IPS-18c (cell line): Measurements from ENCODE around the gene EXPH5.
"Not testable (repeated sequence)": the region's sequence is repeated elsewhere in the genome, so short reads cannot be mapped to it uniquely, and the experiment has no call there.

ENCODE experiments used
- H3K4me3 ChIP-seq: 2 replicates; pipeline ENCODE4 v1.7.0; 2013; ENCODE audit warnings: low read depth, mild to moderate bottlenecking, low read length, moderate library complexity; ENCODE audit not compliant: insufficient read depth
- H3K9me3 ChIP-seq: one replicate; pipeline ENCODE4 v1.6.1; 2013; ENCODE audit warnings: mild to moderate bottlenecking, low read length, moderate library complexity; ENCODE audit not compliant: control insufficient read depth, insufficient read depth

The EXPH5 gene, protein sequence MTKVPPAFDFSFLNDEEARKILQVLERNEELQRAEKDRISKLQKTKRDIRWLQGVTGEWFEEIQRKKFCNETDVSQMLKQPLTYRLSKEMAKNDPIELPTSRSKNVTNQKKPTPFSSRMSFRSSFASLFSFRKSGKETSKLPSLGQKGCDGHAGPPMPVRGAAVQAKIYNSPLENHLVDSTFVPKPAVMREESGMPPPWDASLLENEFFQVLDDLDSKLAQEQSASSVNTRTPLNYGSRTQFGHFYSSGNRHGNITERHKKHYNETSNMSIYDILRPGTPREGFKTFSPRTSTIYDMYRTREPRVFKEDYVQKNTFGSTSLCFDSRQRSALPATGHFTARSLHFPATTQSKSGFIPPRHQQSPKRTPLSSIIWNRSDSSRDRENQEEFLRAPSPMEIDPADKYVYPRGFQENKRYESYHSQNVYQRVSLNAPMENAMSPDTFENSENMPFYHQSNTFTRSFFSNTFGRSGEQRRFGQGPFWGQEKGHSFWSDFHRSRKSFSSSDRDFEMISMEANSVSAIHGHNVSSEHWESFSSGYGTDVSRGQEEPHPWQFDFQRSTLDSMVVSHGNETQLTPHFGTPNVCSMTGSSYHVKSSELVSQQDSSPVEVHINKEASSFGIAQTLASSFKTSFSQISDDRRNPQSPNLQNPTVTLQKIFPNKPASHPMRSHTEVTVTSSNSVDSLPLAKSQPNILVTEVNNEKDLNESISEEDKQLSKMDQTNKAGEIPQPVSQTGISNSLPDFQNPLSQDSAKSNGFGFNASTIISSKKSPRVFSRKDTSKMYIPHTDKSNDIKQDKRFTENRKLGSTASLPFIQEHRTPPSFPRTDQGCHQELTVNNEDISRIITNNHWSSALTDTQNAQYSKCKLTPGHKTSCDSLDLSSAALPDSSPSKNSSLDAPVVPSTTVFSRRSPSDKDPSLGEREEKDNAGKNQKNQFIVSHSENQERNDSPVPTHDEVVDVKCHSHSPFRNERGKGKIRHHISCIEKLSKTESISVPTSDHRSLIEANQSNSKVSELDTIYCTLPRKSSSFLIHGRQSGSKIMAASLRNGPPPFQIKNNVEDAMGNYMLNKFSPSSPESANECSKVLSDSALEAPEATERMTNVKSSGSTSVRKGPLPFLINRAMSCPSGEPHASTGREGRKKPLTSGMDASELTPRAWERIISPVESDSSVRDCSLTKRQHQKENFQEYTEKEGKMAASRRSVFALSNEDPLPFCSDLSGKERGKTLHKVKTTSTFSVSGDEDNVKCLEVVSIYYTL (N-terminal part only)

DNA sequence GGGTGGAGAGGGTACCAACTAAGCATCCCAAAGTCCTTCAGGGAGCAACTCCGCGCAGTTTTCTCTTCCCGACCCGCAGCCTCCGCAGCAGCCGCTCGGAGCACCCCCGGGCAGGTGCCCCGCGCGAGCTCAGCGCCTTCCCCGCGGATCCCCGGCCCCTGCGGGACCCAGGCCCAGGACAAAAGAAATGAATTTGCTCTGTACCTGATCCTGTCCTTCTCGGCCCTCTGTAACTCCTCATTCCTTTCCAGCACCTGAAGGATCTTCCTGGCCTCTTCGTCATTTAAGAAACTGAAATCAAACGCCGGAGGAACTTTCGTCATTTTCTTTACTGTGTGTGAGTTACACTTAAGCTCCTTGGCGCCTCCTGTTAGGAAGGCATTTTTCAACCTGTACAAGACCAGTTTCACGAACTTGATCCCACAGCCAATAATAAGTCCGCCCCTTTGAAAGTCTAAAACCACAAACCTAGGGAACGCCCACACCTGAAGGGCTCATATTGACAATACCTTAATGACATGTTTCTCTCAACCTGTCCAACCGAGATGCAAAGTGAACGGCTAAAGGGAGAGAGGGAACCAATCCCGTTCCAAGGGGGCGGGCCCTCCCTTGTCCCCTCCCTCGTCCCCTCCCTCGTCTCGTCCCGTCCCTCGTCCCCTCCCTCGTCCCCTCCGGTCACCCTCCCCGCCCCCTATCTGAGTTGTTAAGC lies at the start of gene EXPH5:
EXPH5 (minus strand) TSS at position 555 of the 709 bp plus-strand sequence; CDS start at position 323, 232 bp downstream.
- no peaks in the 10 kb centered on the region for H3K9me3 ChIP-seq
- H3K4me3 ChIP-seq = peak within 1 kb of the TSS; percentile 86

DNA sequence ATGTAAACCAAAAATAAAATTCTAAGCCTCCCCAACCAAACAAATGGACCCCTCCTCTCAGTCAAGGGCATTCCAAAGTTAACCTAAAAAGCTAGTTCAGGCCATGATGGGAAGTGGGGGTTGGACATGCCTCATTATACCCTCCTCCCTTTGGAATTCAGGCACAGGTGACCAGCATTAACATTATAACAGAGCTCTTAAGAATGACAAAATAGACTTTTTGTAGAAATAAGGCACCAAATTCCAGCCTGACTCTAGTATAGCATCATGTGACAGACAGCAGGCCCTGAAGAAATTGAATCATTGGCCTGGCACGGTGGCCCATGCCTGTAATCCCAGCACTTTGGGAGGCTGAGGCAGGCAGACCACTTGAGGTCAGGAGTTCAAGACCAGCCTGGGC lies 48.2 kb upstream of the EXPH5 start:
- not testable (repeated sequence) for H3K9me3 ChIP-seq, H3K4me3 ChIP-seq

DNA sequence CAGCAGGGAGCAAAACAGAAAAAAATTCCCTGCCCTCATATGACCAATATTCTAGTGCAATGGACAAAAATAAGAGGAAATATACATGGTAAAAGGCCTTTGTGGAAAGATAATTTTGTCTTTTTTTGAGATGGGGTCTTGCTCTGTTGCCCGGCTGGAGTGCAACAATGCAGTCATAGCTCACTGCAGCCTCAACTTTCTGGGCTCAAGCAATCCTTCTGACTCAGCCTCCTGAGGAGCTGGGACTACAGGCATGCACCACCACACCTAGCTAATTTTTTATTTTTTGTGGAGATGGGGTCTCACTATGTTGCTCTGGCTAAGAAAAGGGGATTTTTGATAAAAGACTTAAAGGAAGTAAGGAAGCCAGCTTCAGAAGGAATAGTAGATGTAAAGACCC lies 45.6 kb upstream of the EXPH5 start:
- Histone ChIP-seq H3K4me3 (no peak overlapping the region), H3K9me3 (peaks cover 2% of the 10 kb centered on the region)

DNA sequence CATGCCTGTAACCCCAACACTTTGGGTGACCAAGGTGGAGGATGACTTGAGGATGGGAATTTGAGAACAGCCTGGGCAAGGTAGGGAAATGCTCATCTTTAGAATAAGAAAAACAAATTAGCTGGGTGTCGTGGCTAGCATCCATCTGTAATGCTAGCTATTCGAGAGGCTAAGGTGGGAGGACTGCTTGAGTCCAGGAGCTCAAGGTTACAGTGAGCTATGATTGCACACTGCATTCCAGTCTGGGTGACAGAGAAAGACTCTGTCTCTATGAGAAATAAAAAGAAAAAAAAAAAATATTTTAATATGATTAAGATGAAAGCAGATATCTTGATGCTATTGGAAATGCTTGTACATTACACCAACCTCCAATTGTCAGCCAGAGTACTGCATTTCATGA lies 42.7 kb upstream of the EXPH5 start:
- Histone ChIP-seq H3K9me3 (no peaks in the 10 kb centered on the region), H3K4me3 (no peak overlapping the region)

DNA sequence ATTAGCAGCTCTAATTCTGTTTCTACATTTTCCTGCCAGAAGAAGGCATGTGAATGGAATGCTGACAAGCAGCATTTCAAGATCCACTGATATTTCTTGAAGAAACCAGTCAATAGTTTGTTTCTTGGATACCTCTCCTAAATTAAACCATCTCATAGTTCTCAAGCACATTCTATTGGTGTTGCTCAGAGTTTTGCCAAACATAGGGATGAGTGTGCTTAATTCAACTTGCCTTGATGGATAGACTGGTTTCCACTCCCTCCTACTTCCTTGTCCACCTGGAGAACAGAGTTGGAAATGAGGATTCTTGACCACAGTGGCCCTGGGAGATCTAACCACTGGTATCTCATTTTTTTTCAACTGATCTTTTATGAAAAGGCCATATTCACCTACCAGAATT lies 41.5 kb upstream of the EXPH5 start:
- Histone ChIP-seq H3K9me3 (no peaks in the 10 kb centered on the region), H3K4me3 (no peak overlapping the region)

DNA sequence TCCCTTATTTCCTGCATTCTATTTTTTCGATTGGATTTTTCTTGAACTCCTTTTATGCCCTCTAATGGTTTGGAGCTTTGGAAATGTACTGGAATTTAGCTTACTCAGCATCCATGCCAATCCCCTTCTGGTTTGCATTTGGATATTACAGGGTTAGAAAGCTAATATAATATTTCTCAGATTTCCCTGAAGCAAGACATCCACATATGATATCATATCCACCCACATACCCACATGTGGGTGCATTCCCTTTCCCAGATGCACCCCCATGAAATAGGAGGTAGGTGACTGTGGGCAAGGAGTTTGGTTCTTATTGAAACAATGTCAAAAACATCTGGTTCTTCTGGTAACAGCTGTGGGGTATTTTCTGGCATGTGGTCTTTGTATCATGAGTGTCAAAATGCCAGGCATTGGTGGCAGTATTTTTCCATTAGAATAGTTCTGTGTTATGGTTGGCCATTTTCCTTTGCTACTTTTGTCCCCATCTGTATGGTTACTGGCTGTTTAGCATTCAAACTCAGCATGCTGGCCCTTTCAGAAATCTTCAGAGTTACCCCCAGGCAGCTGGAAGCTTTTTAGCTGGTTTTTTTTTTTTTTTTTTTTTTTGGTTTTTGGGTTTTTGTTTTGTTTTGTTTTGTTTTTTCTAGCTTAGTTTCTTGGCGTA lies 38.6 kb upstream of the EXPH5 start:
- no peak overlapping the region for H3K4me3 ChIP-seq
- H3K9me3 ChIP-seq = peaks cover 12% of the 10 kb centered on the region

DNA sequence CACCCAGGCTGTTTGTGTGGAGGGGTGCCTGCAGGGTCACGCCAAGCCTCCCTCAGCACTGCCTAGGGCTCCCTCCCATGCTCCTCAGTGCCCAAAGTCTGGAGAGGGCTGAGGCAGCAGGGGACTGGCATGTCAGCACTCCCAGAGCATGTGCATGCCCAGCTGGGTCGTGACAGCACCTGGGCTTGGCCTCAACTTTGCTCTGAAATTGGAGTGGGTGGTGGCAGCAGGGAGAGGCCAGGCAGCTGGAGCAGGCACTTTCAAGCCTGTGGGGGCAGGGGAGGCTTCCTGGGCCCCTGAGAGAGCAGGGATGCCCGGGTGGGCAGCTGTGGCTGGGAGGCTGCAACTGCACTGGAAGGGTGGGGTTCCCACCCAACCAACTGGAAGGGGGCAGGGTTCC lies 35.7 kb upstream of the EXPH5 start:
- peaks cover 12% of the 10 kb centered on the region for H3K9me3 ChIP-seq
- H3K4me3 ChIP-seq = no peak overlapping the region

DNA sequence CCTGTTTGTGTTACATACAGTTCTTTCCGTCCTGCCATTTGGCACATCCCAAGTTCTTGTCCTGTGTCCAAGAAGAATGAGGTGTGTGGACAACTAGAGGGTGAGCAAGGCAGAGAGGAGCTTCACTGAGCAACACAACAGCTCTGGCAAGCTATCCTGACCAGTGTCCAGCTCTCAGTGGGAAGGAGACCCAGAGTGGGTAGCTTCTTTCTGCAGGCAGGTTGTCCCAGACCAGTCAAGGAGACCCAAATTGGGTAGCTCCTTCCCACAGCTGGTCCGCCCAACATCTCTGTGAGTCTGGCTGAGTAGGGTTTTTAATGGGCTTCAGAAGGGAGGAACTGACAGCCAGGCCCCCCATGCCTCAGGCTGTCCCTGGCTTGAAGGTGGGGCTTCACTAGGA lies 35.2 kb upstream of the EXPH5 start:
- no peak overlapping the region for H3K4me3 ChIP-seq
- H3K9me3 ChIP-seq = peaks cover 12% of the 10 kb centered on the region

DNA sequence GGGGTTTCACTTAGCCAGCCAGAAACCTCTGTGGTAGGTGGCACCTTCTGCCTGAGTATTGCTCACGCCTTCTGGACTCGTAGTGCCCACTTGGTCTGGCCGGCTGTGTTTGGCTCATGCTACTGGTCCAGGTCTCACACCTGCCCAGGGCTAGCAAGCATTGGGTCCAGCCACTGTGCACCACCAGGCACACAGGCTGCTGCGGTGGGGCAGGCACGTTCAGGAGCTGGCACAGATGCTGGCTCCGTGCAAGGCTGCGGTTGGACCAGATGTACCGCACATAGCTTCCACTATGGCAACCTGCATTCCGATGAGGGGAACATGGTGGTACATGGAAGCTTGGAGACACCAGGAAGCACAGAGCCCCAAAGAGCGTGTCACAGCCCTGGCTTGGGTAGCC lies 34.8 kb upstream of the EXPH5 start:
- H3K9me3 ChIP-seq = peaks cover 12% of the 10 kb centered on the region
- no peak overlapping the region for H3K4me3 ChIP-seq

DNA sequence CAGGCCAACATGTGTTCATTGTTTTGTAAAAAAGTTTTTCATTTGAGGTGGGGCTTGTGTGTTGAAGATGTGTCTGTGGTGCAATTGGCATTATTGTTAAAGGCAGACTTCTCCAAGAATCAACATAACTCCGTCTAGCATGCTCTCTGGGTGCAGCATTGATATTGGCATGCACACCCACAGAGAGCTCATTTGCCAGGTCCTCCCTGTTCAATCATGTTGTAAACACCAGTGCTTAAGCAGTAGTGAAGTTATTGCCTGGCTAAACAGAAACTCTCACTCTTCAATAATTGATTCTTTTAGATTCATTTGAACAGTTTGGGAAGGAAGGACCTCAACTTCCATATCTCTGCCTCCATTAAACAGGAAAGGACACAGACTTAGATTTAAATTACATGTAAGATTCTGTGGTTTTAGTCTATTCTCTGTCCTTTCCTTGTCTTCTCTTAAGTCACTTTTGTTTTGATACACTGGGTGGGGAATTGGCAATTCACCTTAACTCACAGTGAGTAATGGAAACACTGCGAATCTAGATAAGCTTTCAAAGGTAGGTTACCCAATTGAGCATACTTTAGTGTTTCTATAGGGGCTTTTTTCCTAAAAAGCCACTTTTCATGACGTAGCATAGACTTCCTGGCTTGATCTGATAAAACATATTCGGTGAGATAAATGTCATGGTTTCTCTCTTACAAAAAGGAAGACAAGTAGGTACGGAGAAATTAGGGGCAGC lies 30.8 kb upstream of the EXPH5 start:
- H3K4me3 ChIP-seq = no peak overlapping the region
- peaks cover 8% of the 10 kb centered on the region for H3K9me3 ChIP-seq

DNA sequence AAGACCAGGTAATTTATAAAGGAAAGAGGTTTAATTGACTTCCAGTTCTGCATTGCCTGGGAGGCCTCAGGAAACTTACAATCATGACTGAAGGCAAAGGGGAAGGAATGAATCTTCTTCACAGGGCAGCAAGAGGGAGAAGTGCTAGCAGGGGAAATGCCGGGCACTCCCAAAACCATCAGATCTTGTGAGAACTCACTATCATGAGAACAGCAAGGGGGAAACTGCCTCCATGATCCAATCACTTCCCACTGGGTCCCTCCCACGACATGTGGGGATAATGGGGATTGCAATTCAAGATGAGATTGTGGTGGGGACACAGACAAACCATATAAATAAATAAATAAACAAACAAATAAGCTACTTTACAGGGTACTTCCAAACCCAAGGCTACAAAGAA lies 28.8 kb upstream of the EXPH5 start:
- no peaks in the 10 kb centered on the region for H3K9me3 ChIP-seq
- no peak overlapping the region for H3K4me3 ChIP-seq

DNA sequence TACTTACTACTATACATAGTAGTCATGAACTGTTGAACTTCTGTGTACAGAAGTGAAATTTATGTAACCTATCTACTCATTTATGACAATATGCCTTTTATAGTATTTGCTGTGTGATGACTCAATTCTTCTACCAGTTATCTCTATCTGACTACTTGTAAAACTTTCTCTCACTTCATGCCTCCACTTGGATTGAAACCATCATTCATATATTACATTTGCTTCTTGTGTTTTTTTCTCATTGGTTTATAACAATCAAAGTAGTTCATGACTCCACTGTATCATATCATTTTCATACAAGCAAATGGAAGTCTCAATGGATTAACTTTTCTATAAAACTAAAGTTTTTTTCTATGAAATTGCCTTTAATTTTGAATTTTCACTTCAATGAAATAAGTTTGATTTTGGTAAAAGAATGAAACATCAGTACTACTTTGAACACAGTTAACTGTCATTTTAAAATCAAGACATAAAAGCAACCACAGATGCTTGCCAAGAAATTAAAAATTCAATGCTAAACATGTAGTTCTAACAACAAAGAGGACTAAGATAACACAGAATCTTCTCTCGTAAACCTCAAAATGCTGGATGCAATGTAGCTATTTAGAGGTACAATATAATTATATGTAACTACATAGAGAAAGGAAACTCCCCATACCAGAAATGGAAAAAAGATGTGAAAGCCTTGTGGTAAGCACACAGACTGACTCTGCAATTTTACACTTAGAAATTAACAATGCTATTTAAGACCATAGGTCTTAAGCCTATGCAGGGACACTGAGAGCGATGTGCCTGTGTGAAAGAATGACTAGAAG lies 27.6 kb upstream of the EXPH5 start:
- no peak overlapping the region for H3K4me3 ChIP-seq
- no peaks in the 10 kb centered on the region for H3K9me3 ChIP-seq

DNA sequence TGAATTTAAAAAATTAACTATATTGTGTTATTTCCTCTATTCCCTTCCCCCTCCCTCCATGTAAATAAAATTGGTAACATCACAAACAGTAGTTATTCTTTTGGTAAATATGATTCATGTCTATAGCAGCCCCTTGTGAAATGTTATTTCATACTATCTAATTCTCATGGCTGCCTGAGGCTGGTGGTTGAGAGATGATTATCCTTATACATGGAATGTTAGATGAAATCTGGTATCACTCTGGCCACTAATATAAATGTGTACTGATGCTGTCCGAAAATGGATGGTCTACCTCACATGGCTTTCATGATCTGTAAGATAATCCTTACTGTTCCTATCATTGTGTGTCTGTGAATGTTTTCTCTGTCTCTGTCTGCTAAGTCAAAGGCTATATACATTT lies 25.0 kb upstream of the EXPH5 start:
- no peak overlapping the region for H3K4me3 ChIP-seq

DNA sequence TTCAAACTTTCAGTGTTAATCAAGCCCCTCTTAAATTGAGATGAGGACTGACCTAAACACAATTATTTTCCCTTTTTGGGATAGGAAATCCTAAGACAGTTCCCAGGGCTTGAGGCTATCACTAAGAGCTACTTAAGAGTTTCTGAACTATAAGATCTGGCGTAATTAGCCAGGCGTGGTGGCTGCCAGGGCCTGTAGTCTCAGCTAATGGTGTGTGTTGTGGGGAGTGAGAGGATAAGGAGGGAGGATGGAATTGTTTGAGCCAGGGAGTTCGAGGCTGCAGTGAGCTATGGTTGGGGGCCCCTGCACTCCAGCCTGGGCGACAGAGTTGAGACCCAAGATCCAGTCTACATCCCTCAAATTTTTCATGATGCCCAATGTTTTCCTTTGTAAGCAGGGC lies 23.5 kb upstream of the EXPH5 start:
- no peak overlapping the region for H3K4me3 ChIP-seq
- peaks cover 2% of the 10 kb centered on the region for H3K9me3 ChIP-seq

More for the DNA sequence above, 25.0 kb upstream of the EXPH5 start:
- H3K9me3 ChIP-seq = peaks cover 2% of the 10 kb centered on the region

DNA sequence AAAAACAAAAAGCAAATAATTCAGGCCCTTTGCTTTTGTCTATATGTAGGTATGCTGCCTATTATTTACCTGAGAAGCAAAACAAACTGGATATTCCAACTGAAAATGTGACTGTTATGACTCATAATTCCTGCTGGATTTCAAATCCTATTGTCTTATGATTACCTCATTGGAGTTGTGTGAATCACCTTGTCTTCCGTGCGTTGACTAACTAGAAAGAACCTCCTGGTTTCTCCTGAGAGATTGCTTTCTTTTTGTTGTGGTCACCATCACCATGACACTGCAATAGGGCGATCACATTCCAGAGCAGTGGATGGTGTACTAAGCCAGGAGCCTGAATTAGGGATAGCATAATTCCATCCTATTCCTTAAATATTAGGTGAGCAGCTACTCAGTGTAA lies 23.0 kb upstream of the EXPH5 start:
- Histone ChIP-seq H3K9me3 (peaks cover 2% of the 10 kb centered on the region), H3K4me3 (no peak overlapping the region)
